GM12892 (cell line): ENCODE results near the gene GGTLC2.

Source experiments
- POLR2A ChIP-seq: IDR thresholded peaks from 2 replicates; pipeline ENCODE4 v1.6.1; 2011; ENCODE audit warnings: low read depth, low read length, control low read depth
- TAF1 ChIP-seq: IDR thresholded peaks from 2 replicates; pipeline ENCODE4 v1.6.1; 2011; ENCODE audit warnings: low read depth, mild to moderate bottlenecking, control low read depth, low read length, borderline replicate concordance

GRCh38 chr22:22682807-22683667 is 38.6 kb downstream of the GGTLC2 start:
- TF ChIP-seq TAF1 (no peak), POLR2A (no peak)
